Measurements from ENCODE around the gene CHD1L.
"Not testable (repeated sequence)": the region's sequence is repeated elsewhere in the genome, so short reads cannot be mapped to it uniquely, and the experiment has no call there.

CHD1L gene

DNA sequence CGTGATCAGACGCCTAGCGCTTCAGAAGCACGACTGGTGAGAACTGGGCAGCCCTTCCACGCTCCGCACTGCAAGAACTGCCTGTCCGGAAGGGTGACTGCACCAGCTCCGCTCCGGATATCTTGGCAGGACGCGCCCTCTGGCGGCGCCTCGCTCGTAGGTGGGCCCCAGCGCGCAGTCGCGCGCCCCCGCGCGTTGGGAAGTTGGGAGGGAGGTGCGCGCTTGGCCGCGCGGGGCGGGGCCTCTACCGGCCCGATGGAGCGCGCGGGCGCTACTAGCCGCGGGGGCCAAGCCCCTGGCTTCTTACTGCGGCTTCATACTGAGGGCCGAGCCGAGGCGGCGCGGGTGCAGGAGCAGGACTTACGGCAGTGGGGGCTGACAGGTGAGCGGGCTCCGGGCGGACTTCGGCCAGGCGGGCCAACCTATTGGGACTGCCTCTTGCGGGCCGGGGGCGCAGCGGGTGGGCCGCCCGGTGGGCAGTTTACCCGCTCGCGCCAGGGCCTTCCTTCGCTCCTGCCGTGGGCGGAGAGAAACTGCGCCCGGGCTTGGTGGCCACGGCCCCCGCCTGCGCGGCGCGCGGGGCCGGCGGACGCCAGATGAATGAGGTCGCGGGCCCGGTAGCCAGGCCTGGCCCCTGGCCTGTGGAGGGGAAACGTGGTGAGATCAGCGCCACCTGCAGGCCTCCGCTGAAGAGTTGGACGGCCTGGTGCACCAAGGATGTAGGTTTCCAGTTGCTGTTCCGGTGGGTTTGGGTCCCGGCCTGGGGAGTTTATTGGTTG, at the start of gene CHD1L:
Gene CHD1L, plus strand, starts transcription at position 236 of the 779 bp plus-strand sequence. Its CDS starts 20 bp downstream, at position 256.
- peak; percentile 92 for DNase-seq

DNA sequence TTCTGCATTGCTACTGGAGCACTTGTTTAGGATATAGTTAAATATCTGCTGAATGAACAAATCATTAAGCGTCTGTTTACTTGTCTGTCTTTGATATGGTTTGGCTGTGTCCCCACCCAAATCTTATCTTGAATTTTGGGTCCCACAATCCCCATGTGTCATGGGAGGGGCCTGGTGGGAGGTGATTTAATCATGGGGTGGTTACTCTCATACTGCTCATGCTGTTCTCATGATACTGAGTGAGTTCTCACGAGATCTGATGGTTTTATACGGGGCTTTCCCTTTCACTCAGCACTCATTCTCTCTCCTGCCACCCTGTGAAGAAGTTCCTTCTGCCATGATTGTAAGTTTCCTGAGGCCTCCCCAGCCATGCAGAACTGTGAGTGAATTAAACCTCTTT, 45.2 kb upstream of the CHD1L start:
- DNase-seq: not testable (repeated sequence)

DNA sequence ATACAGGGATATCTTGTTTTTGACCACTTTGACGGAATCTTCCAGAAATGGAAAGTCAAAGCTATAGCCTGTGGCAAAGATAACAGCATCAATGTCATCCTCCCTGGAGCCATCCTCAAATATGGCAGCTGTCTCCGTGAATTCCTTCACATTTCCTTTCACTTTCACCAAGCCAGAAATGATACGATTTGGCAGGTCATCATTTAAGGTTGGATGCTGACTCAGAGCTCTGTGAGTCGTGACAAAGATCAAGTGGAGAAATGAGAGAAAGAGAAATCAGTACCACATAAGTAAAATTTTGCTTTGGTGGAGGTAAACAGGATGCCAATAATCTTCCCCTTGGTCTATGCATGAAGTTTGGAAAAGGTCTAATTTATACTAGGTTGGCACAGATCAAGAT, 41.2 kb upstream of the CHD1L start:
- DNase-seq: no peak

DNA sequence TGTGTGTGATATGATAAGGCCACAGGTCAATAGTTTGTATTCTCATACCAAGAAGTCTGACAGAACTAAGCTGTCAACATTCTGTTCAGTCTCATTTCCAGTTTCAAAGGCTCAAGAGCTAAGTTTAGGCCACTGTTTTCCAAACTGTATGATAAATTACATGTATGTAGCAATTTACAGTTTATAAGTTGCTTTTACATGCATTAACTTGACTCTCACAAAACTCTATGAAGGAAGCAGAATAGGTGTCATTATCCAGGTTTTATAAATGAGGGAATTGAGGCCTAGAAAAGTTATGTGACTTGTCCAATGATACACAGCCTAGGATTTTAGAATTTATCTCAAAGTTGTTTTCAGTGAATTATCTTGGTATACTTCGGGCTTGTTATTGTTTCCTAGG, 40.7 kb upstream of the CHD1L start:
- no peak for DNase-seq

DNA sequence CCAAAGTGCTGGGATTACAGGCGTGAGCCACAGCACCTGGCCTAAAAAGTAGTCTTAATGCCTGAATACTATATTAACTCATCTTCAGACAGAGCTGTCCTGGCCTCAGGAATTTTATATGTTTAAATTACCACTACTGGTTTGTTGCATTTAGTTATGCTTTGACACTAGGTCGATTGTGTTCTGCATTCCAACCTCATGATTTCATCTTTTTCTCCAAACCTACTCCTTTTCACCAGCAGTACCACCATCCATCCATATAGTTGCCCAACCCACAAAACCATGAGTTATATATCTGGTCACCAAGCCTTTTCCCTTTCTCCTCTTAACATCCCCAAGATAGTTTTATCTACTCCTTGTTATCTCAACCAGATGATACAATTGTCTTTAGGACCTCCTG, 39.9 kb upstream of the CHD1L start:
- no peak for DNase-seq

DNA sequence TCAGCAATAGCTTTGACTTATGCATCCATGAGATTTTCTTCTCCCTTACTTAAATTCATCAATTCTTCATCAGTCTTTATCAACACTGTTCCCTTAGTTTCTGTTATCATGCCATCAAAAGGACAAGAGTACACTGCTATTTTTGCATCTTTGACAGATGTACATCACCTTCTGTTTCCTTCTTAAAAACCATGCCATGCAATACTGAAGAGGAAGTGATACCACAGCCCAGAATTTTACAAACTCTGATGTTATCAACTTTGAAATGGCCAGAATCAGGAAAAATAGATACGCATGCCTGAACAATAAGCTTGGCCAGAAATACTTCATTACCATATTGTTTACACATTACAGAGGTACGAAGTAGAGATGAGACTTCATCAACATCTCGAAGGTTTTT, 38.4 kb upstream of the CHD1L start:
- DNase-seq: no peak

DNA sequence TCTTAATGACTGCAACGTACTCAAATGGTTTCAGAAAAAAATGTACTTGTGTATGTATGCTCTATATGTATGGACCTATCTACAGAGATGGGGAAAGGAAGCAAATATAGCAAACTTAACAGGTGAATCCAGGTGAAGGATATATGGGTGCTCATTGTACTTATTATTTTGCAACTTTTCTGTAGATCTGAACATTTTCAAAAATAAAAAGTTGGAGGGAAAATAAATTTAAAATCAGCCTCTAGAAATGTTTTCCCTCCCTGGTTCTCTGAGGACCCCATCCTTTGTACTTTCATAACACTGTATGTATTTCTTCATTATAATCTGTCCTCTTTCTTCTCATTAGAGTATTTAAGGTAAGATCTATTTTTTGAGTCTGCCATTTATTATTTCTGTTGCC, 35.3 kb upstream of the CHD1L start:
- no peak for DNase-seq

DNA sequence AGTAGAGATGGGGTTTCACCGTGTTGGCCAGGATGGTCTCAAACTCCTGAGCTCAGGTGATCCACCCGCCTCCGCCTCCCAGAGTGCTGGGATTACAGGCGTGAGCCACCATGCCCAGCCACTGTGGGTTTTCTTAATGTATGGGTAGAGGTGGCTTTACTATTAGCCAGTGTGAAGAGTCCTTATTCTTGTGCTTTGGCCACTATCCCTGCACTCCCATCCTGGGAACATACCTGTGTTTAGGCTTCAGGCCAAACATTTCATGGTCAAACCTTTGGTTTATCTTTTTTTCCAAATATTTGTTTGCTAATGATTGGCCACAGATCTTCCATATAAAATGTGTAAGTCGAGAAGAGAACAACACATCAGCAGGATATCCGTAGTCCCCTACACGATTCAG, 33.9 kb upstream of the CHD1L start:
- DNase-seq: no peak

DNA sequence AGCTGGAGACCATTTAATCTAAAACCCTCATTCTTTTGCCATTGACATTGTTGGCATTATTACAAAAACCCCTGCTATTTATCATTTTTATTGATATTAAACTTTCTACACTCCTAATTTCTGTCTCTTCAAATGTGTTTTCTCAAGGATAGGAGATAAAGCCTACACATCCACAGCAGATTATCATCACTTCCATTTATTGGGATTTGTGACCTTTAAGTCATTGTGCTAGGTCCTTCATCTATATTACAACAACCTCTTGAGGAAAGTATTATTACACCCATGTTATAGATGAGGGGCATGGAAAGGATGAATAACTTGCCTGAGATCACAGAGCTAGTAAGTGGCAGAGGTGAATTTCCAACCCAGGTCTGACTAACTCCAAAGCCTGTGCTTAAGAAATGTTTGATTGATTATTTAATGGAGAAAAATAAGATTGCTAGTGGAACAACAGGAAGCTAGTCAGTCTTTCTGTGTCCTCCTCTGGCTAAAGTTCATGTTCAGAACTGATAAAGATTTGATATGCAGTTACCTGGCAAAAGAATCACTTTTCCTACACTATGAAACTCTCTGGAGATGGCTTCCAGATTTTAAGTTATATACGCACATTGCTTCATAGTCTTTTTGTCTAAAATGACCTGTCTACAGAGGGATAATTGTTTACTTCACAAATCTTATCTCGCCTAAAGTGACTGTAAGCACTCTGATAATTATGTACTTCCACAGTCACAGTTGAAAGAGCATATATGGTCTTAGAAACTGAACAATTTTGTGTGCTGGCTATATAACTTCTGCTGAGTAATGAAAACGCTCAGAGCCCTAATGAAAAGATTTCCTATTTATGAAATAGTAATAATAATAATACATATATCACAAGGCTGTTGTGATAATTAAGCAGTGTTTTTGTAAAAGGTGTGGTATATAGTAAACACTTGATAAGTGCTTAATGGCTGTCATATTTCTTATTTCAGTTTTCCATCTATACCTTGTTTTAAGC, 32.4 kb upstream of the CHD1L start:
- DNase-seq: no peak

DNA sequence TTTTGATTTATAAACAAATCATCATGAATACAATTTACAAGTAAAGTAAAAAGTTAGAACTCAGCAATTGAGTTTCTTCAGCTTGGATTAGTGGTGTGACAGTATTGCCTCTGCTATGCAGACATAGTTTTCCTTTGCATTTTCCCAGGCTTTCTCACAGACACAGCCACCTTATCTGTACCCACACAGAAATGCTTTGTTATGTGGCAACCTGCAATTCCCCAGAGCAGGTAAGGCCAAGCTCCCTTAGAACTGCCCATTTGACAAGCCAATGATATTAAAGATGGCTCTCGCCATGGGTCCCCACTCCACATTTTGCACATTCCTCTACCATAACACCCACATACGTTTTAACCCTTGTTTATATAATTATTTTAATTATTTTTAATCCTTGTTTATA, 31.5 kb upstream of the CHD1L start:
- DNase-seq: no peak

DNA sequence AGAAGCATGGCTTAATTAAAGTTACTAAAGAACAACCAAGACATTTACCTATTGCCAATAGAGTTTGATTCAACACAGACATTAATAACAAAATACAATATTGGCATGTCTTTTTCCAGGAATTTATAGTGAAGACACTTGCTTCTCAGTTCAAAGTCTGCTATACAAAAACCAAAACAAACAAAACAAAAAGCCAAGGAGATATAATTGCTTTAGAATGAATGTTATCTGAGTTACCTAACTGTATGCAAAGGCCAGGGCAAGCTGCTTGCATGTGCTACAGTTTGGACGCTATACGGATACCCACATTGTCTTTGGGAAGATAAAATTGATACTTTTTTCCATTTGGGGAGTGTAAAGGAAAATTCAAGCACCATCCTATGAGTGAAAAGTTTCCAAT, 30.9 kb upstream of the CHD1L start:
- DNase-seq: no peak

DNA sequence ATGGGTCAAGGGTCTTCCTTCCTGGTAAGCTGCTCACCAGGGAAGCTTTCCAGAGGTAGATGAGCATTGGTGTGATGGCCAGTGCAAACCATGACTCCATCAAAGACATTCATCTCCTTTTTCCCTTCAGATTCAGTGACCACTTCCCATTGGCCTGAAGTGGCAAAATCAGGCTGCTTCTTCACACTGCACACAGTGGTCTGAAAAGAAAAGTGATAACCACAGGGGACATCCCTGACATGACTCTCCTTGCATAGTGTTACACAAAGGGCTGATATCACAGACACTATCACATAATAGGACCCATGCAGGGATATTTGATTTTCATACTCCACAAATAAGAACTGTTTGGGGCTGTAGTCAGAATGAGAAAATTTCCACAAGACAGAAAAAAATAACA, 29.2 kb upstream of the CHD1L start:
- no peak for DNase-seq

DNA sequence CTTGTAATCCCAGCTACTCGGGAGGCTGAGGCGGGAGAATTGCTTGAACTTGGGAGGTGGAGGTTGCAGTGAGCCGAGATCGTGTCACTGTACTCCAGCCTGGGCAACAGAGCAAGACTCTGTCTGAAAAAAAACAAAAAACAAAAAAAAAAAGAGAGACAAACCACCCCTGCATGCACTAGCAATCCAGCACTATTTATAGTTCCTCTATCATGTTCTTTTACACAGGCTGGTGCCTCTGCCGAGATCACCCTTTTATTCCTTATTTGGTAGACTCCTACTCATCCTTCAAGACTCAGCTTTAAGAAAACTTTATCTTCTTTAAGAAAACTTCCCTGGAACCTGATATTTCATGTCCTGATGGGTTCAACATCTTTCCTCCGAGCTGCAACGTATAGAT, 28.2 kb upstream of the CHD1L start:
- no peak for DNase-seq

DNA sequence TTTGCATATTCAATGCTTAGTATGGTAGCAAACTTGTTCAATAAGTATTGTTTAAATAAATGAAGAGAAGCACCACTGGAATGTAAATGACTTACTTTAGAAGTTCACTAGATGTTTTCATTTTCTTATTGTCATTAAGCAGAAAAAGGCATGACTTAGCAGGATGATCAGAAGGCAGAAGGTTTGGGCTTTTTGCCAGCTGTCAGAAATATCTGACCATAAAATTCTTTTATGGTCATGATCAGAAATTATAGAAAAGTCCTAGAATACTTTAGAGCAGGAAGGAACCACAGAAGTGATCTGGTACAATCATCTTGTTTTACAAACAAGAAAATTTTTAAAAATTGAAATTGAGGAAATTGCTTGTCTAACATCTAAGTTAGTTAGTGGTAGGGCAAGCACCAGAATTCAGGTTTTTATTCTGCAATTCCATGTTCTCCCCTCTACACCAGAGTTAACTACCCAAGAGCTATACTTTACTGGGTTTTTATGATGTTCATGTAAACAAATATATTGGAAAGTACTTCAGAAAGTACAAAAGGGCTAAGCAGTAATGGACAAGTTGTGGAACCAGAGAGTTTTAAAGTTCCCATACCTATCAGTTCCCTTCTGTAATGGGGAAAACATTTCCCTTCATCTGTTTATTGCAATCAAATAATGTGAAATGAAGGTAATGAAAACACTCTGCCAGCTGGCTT, 27.5 kb upstream of the CHD1L start:
- no peak for DNase-seq

DNA sequence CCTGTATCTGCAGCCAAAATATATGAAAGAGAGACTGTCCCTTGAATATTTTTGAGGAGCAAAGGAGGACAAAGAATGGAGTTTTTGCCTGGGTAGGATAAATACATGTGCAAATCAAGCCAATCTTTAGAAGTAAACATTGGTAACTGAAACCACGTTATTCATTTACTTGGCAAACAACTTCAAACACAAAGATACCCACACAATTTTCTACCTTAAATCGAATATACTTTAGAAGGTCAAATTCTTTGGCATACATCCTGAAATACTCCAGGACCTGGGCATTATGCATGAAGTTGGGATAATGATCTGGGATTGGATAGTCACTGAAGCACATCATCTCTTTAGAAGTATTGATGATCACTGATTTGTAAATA, 27.0 kb upstream of the CHD1L start:
- DNase-seq: no peak

DNA sequence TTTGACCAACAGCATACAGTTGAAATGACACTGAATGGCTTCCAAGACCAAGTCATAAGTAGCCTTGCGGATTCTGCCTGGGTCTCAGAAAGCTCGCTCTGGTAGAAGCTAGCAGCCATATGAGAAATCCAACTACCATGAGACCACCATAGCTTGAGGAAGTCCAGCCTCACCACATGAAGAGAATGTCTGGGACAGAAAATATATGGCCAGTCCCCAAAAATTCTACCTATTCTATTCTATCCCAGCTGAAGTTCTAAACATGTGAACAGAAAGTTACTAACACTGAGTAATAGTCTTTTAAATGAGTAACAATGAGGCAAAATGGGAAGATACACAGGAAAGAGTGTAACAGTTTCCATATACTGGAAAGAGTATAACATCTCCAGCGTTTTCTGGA, 26.4 kb upstream of the CHD1L start:
- no peak for DNase-seq

DNA sequence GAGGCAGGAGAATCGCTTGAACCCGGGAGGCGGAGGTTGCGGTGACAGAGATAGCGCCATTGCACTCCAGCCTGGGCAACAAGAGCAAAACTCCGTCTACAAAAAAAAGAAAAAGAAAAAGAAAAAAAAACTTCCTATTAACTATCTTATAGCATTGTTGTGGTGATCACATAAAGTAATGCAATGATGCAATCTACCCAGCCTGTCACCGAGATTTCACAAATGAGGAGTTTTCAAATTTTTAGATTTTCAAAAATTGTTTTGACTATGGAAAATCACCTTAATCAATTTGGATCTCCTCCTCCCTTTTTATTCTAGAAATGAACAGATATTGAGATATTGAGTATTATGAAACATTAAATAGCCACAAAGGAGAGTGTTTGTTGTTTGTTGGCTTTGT, 25.3 kb upstream of the CHD1L start:
- DNase-seq: no peak

DNA sequence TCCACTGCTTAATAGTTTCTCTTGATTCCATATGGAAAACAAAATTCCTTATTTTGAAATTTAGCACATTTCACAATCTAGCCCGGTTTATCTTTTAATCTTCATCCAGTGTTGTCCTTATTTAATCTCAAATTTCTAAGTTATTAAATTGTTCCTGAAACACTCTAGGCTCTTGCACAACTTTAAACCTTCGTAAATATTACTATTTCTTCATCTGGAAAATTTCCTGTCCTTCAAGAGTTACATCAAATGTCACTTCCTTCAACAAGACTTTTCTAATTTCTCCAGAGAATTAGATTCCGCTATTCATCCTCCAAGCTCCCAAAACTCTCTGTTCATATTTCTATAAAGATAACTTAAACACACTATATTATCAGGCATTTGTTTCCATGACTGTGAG, 23.9 kb upstream of the CHD1L start:
- DNase-seq: no peak

DNA sequence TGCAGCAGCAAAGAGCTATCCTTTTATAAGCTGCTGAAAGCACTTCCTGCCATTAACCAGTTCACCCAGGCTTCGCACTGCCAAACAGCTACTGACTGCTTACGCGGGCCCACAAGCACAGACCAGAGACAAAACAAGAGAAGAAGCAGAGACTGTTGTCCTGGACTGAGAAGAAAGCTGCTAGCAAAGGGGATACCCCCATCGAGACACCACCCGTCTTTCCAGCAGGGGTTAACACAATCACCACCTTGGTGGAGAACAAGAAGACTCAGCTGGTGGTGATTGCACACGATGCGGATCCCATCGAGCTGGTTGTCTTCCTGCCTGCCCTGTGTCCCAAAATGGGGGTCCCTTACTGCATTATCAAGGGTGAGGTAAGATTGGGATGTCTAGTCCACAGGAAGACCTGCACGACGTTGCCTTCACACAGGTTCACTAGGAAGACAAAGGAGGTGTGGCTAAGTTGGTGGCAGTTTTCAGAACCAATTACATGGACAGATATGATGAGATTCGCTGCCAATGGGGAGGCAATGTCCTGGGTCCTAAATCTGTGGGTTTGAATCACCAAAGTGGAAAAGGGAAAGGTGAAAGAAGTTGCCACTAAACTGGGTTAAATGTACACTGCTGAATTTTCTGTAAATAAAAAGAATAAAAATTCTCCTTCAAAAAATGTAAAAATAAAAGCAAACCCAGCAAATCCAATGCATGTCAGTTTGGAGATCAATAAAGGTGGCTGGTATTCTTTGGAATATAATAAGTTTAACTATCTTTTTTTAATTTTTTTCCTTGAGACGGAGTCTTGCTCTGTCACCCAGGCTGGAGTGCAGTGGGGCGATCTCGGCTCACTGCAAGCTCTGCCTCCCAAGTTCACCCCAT, 18.5 kb upstream of the CHD1L start:
- DNase-seq: no peak

DNA sequence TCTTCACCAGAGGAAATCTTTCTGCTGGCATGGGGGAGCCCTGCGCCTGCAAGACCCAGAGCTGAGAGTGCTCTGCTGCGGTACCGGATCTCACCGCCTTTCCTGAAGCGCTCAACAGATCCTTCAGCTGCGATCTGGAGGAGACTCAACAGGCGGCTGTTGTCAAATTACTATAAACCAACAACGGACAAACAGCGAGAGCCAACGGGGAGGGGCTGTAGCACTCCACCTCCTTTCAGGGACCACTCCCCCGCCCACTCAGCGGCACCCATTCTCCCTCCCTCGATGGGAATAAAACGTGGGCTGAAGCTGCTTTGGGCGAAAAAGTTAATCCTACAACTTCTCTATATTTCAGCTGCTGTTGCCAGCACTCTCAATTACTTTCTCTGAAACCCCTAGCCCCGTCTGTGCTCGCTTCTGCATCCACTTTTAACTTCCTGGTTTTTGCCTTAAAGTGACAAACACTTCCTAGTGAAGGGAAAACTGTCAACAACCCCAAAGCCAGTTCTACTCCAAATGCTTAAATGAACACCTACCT, 17.2 kb upstream of the CHD1L start, which contains the start of gene FMO5:
Gene FMO5, minus strand, starts transcription at position 147 of the 538 bp plus-strand sequence. CDS start 310 bp downstream, outside the sequence.
- DNase-seq: peak; percentile 33 to 34

DNA sequence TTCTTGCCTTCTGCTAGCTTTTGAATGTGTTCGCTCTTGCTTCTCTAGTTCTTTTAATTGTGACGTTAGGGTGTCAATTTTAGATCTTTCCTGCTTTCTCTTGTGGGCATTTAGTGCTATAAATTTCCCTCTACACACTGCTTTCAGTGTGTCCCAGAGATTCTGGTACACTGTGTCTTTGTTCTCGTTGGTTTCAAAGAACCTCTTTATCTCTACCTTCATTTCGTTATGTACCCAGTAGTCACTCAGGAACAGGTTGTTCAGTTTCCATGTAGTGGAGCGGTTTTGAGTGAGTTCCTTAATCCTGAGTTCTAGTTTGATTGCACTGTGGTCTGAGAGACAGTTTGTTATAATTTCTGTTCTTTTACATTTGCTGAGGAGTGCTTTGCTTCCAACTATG, 11.5 kb upstream of the CHD1L start:
- not testable (repeated sequence) for DNase-seq

DNA sequence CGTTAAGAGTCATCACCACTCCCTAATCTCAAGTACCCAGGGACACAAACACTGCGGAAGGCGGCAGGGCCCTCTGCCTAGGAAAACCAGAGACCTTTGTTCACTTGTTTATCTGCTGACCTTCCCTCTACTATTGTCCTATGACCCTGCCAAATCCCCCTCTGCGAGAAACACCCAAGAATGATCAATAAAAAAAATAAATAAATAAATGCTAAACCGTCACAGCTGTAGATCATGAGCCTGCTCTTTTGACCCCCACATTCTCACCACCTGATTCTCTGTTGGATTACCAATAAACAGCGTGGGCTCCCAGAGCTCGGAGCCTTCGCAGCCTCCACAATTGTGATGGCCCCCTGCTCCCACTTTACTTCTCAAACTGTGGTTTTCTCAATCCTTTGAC, 8.6 kb upstream of the CHD1L start:
- DNase-seq: not testable (repeated sequence)
